Vagina (tissue), 2 donors: ENCODE data around the gene DGKI.

Experiments used
- CTCF ChIP-seq, 3 experiments: fragments of 450-650 bp in 2 of 3; fragments of 200-600 bp in 1 of 3; sonication (generic) in 1 of 3; IDR thresholded peaks; one replicate each; pipeline ENCODE4 v1.5.1; 2017 to 2019; ENCODE audit warnings: antibody characterized with exemption in 3 of 3, mild to moderate bottlenecking in 2 of 3, moderate library complexity in 2 of 3
- POLR2AphosphoS5 ChIP-seq, 2 donors: sonication (generic); formaldehyde crosslinking; IDR thresholded peaks; one replicate each; pipeline ENCODE4 v1.9.0; 2017; ENCODE audit warnings: antibody characterized with exemption in 2 of 2, mild to moderate bottlenecking in 2 of 2, low read depth in 1 of 2; ENCODE audit not compliant: insufficient read depth in 1 of 2

GRCh38 chr7:137674551-137675409, 172.0 kb downstream of the DGKI start:
- no peak for TF ChIP-seq CTCF (IDR thresholded peaks at IDR 0.05)
- TF ChIP-seq POLR2AphosphoS5 (IDR thresholded peaks at IDR 0.05; ENCODE audit: insufficient read depth in 1 of 2, low read depth in 1 of 2): no peak
